Tibial artery (tissue), 4 donors: ENCODE data around the gene NPM3.

Source experiments
- DNase-seq, 2 donors: peaks; one replicate each; pipeline ENCODE4 v3.0.0-alpha.2; 2019
- H3K27ac ChIP-seq, 2 donors: fragments of 200-600 bp; sonication (generic) in 1 of 2; 1 replicate in 1 of 2; 2 replicates in 1 of 2; pipeline ENCODE4 v1.5.1; 2018 to 2019; ENCODE audit warnings: mild to moderate bottlenecking in 1 of 2
- H3K27me3 ChIP-seq, 2 donors: fragments of 200-600 bp; sonication (generic) in 1 of 2; one replicate each; pipeline versions ENCODE4 v1.5.1 to v1.6.0; 2016 to 2019
- H3K36me3 ChIP-seq, 3 donors: fragments of 200-600 bp; sonication (generic) in 2 of 3; one replicate each; pipeline ENCODE4 v1.5.1; 2016 to 2019; ENCODE audit warnings: mild to moderate bottlenecking in 2 of 3
- H3K4me1 ChIP-seq, 4 donors: fragments of 200-600 bp; sonication (generic) in 2 of 4; 1 replicate in 3 of 4; 2 replicates in 1 of 4; pipeline ENCODE4 v1.5.1; 2016 to 2019
- H3K4me3 ChIP-seq, 2 donors: fragments of 200-600 bp; sonication (generic) in 1 of 2; 1 replicate in 1 of 2; 2 replicates in 1 of 2; pipeline ENCODE4 v1.5.1; 2018 to 2019; ENCODE audit warnings: mild to moderate bottlenecking in 2 of 2
- H3K9me3 ChIP-seq, 3 donors: fragments of 200-600 bp; sonication (generic) in 1 of 3; one replicate each; pipeline ENCODE4 v1.5.1; 2016 to 2019
- CTCF ChIP-seq, 2 experiments: fragments of 200-600 bp in 1 of 2; fragments of 450-650 bp in 1 of 2; IDR thresholded peaks; one replicate each; pipeline ENCODE4 v1.5.1; 2017 to 2019; ENCODE audit warnings: antibody characterized with exemption in 2 of 2, mild to moderate bottlenecking in 1 of 2, moderate library complexity in 1 of 2
- intact Hi-C: fragments of 100-400 bp; cut with DNase I; formaldehyde crosslinking; loops from one replicate; pipeline ENCODE4 v1.15.0; 2023; ENCODE audit warnings: low total_unique reads

NPM3 gene

GRCh38 chr10:101775273-101776160 lies 7.7 kb downstream of the NPM3 start, which contains the start of gene FGF8:
TSS of gene FGF8 (minus strand) at chr10:101776114. CDS start at chr10:101775900, 214 bp downstream.
- no peak for DNase-seq
- no peaks in the 10 kb centered on the region for H3K9me3 ChIP-seq
- H3K36me3 ChIP-seq, result no peaks in the 10 kb centered on the region
- peaks cover 4 to 48% (median 40%) of the 10 kb centered on the region in 4 donors for H3K4me1 ChIP-seq
- no peak within 1 kb of the TSS for H3K27ac ChIP-seq
- no peak for TF ChIP-seq CTCF (IDR thresholded peaks at IDR 0.05)
- intact Hi-C loops, result loop anchor here (10.0 kb wide), 1 partner anchor 191 kb away; the partner anchor contains the start of genes DPCD and POLL
- peak within 1 kb of the TSS; percentile 21 to 26 for H3K4me3 ChIP-seq
- H3K27me3 ChIP-seq, result peaks cover 0 to 98% of the 10 kb centered on the region in 2 donors

GRCh38 chr10:101774589-101775272 lies 8.5 kb downstream of the NPM3 start:
- peaks cover 4 to 40% (median 32%) of the 10 kb centered on the region in 4 donors for H3K4me1 ChIP-seq
- H3K9me3 ChIP-seq, result no peaks in the 10 kb centered on the region
- no peak overlapping the region for H3K27ac ChIP-seq
- no peak for DNase-seq
- H3K36me3 ChIP-seq, result no peaks in the 10 kb centered on the region
- no peak for TF ChIP-seq CTCF (IDR thresholded peaks at IDR 0.05)
- intact Hi-C loops, result loop anchor here (10.0 kb wide), 1 partner anchor 190 kb away; the partner anchor contains the start of genes DPCD and POLL
- no peak overlapping the region for H3K4me3 ChIP-seq
- H3K27me3 ChIP-seq, result peaks cover 0 to 96% of the 10 kb centered on the region in 2 donors

- TF ChIP-seq CTCF (IDR thresholded peaks at IDR 0.05), result no peak
- Histone ChIP-seq H3K9me3 (no peaks in the 10 kb centered on the region), H3K4me3 (no peak overlapping the region), H3K36me3 (no peaks in the 10 kb centered on the region), H3K27ac (no peak overlapping the region), H3K27me3 (peaks cover 0 to 95% of the 10 kb centered on the region in 2 donors), H3K4me1 (peaks cover 0 to 33% (median 26%) of the 10 kb centered on the region in 4 donors)
- no peak for DNase-seq
- intact Hi-C loops, result loop anchor here (10.0 kb wide), 1 partner anchor 189 kb away; the partner anchor contains the start of genes DPCD and POLL
Observed at GRCh38 chr10:101773923-101774588, 9.2 kb downstream of the NPM3 start.

GRCh38 chr10:101772895-101773761 lies 10.1 kb downstream of the NPM3 start:
- no peaks in the 10 kb centered on the region for H3K9me3 ChIP-seq
- H3K27ac ChIP-seq, result no peak overlapping the region
- no peak for DNase-seq
- intact Hi-C loops, result loop anchor here (10.0 kb wide), 1 partner anchor 188 kb away; the partner anchor contains the start of genes DPCD and POLL
- no peak overlapping the region for H3K4me3 ChIP-seq
- H3K4me1 ChIP-seq, result peaks cover 0 to 29% (median 23%) of the 10 kb centered on the region in 4 donors
- TF ChIP-seq CTCF (IDR thresholded peaks at IDR 0.05), result no peak
- no peaks in the 10 kb centered on the region for H3K36me3 ChIP-seq
- peaks cover 0 to 93% of the 10 kb centered on the region in 2 donors for H3K27me3 ChIP-seq
